GM23338 (cell line): Measurements from ENCODE around the gene FGGY. TPM values are rescaled to one million over a fixed set of nuclear protein-coding genes. Genes with fewer than 3 reads are reported as not detected.

Experiments
- ATAC-seq: fragments of 200-7000 bp; cut with Tn5 transposase; 3 replicates; pipeline ENCODE4 v1.9.1; 2020
- DNase-seq: peaks from one replicate; pipeline ENCODE4 v3.0.0-alpha.2; 2015; ENCODE audit warnings: low spot score
- H2AFZ ChIP-seq: fragments of 200-600 bp; sonication (generic); 2 replicates; pipeline ENCODE4 v1.8.0; 2016; ENCODE audit warnings: antibody characterized with exemption, mild to moderate bottlenecking, moderate library complexity
- H3F3A ChIP-seq: fragments of 200-600 bp; sonication (generic); replicated peaks from 2 replicates; pipeline ENCODE4 v1.8.0; 2017; ENCODE audit warnings: antibody characterized with exemption, mixed run types, low read depth
- H3K27ac ChIP-seq: fragments of 200-600 bp; sonication (generic); 2 replicates; pipeline ENCODE4 v1.6.1; 2016; ENCODE audit warnings: low read depth
- H3K27me3 ChIP-seq: fragments of 200-600 bp; sonication (generic); 2 replicates; pipeline ENCODE4 v1.8.0; 2016; ENCODE audit warnings: mild to moderate bottlenecking, mixed run types, moderate library complexity; ENCODE audit not compliant: insufficient read depth
- H3K36me3 ChIP-seq: fragments of 200-600 bp; sonication (generic); 2 replicates; pipeline ENCODE4 v1.8.0; 2016; ENCODE audit warnings: mild to moderate bottlenecking; ENCODE audit not compliant: insufficient read depth
- H3K4me1 ChIP-seq: fragments of 200-600 bp; sonication (generic); 2 replicates; pipeline ENCODE4 v1.8.0; 2016; ENCODE audit warnings: mild to moderate bottlenecking, moderate library complexity; ENCODE audit not compliant: insufficient read depth
- H3K4me2 ChIP-seq: fragments of 200-600 bp; sonication (generic); 2 replicates; pipeline ENCODE4 v1.7.1; 2017; ENCODE audit warnings: mixed run types
- H3K4me3 ChIP-seq: fragments of 200-600 bp; sonication (generic); 2 replicates; pipeline ENCODE4 v1.6.1; 2016; ENCODE audit warnings: mixed run types
- H3K79me2 ChIP-seq: fragments of 200-600 bp; sonication (generic); replicated peaks from 2 replicates; pipeline ENCODE4 v1.8.0; 2017; ENCODE audit warnings: mild to moderate bottlenecking; ENCODE audit not compliant: insufficient read depth
- H3K9me2 ChIP-seq: fragments of 200-600 bp; sonication (generic); 2 replicates; pipeline ENCODE4 v1.8.0; 2017; ENCODE audit not compliant: insufficient read depth
- H4K20me1 ChIP-seq: fragments of 200-600 bp; sonication (generic); replicated peaks from 2 replicates; pipeline ENCODE4 v1.8.0; 2017; ENCODE audit warnings: mild to moderate bottlenecking; ENCODE audit not compliant: insufficient read depth
- H3K27ac Mint-ChIP-seq: 2 replicates; pipeline ENCODE4 v1.8.0; 2020; ENCODE audit warnings: inconsistent platforms, mild to moderate bottlenecking, moderate library complexity, mixed read lengths
- H3K27me3 Mint-ChIP-seq: 3 replicates; pipeline ENCODE4 v1.8.0; 2022; ENCODE audit warnings: low read depth, mild to moderate bottlenecking, moderate library complexity, mixed read lengths, inconsistent platforms; ENCODE audit not compliant: insufficient read depth, poor library complexity
- H3K36me3 Mint-ChIP-seq: 3 replicates; pipeline ENCODE4 v1.8.0; 2021; ENCODE audit warnings: low read depth, mild to moderate bottlenecking, inconsistent platforms, moderate library complexity, mixed read lengths
- H3K4me1 Mint-ChIP-seq: 3 replicates; pipeline ENCODE4 v1.8.0; 2020; ENCODE audit warnings: mild to moderate bottlenecking, inconsistent platforms, mixed read lengths
- H3K4me3 Mint-ChIP-seq: 3 replicates; pipeline ENCODE4 v1.8.0; 2021; ENCODE audit warnings: moderate library complexity, mild to moderate bottlenecking, inconsistent platforms, mixed read lengths
- H3K9me3 Mint-ChIP-seq: 3 replicates; pipeline ENCODE4 v1.8.0; 2020; ENCODE audit warnings: moderate library complexity, mild to moderate bottlenecking, inconsistent platforms, mixed read lengths
- CREB1 ChIP-seq: fragments of 250-450 bp; sonication (Bioruptor Pico); IDR thresholded peaks from 2 replicates; pipeline ENCODE4 v1.5.0; 2020; ENCODE audit warnings: low read depth, mild to moderate bottlenecking, moderate library complexity
- CTCF ChIP-seq, 2 experiments: fragments of 200-600 bp in 1 of 2; sonication (generic) in 1 of 2; conservative IDR thresholded peaks; 2 replicates each; pipeline versions ENCODE4 v1.5.1 to v1.6.1; 2016 to 2017; ENCODE audit warnings: antibody characterized with exemption in 2 of 2, low read depth in 2 of 2, mild to moderate bottlenecking in 2 of 2, moderate library complexity in 1 of 2
- ETS1 ChIP-seq: IDR thresholded peaks from 2 replicates; pipeline ENCODE4 v1.6.1; 2016; ENCODE audit warnings: antibody characterized with exemption
- EZH2 ChIP-seq: fragments of 200-600 bp; sonication (generic); IDR thresholded peaks from one replicate; pipeline ENCODE4 v1.8.0; 2017; ENCODE audit warnings: antibody characterized with exemption, mild to moderate bottlenecking, low read depth; ENCODE audit not compliant: unreplicated experiment
- EZH2phosphoT487 ChIP-seq: fragments of 200-600 bp; sonication (generic); IDR thresholded peaks from one replicate; pipeline ENCODE4 v1.8.1; 2018; ENCODE audit warnings: antibody characterized with exemption; ENCODE audit not compliant: unreplicated experiment
- JUNB ChIP-seq: IDR thresholded peaks from one replicate; pipeline ENCODE4 v1.6.1; 2016; ENCODE audit warnings: antibody characterized with exemption; ENCODE audit not compliant: unreplicated experiment
- NANOG ChIP-seq: IDR thresholded peaks from 2 replicates; pipeline ENCODE4 v1.6.1; 2016; ENCODE audit warnings: antibody characterized with exemption, borderline replicate concordance
- POLR2AphosphoS5 ChIP-seq: IDR thresholded peaks from 2 replicates; pipeline ENCODE4 v1.6.1; 2016; ENCODE audit warnings: antibody characterized with exemption, low read depth
- REST ChIP-seq: IDR thresholded peaks from one replicate; pipeline ENCODE4 v1.6.1; 2018; ENCODE audit warnings: antibody characterized with exemption; ENCODE audit not compliant: unreplicated experiment
- STAT1 ChIP-seq: IDR thresholded peaks from one replicate; pipeline ENCODE4 v1.6.1; 2016; ENCODE audit warnings: antibody characterized with exemption; ENCODE audit not compliant: unreplicated experiment
- ZNF114 ChIP-seq: fragments of 250-450 bp; sonication (Bioruptor Pico); IDR thresholded peaks from 2 replicates; pipeline ENCODE4 v1.5.0; 2020; ENCODE audit warnings: mild to moderate bottlenecking, moderate library complexity
- ZNF331 ChIP-seq: fragments of 250-450 bp; sonication (Bioruptor Pico); IDR thresholded peaks from 2 replicates; pipeline ENCODE4 v1.5.0; 2020; ENCODE audit warnings: low read depth, mild to moderate bottlenecking, moderate library complexity
- ZNF462 ChIP-seq: fragments of 250-450 bp; sonication (Bioruptor Pico); IDR thresholded peaks from 2 replicates; pipeline ENCODE4 v1.5.0; 2020; ENCODE audit warnings: mild to moderate bottlenecking, moderate library complexity
- polyA plus RNA-seq: library from polyadenylated mRNA; unstranded; fragments of >200 nt; fragmentation: Nextera tagmentation; extraction: Ambion mirVana; gene quantifications from 2 replicates; pipeline ENCODE4 v1.2.1, GENCODE V29; 2016
- total RNA-seq: library from RNA; depleted of rRNA; stranded (reverse); fragments of >200 nt; shearing (Covaris generic); gene quantifications from 2 replicates; pipeline ENCODE4 v1.2.3, GENCODE V29; 2014

The FGGY gene
- total and polyA plus RNA-seq, 2 experiments from 2014 or later: 10.9 to 21.4 TPM

GRCh38 chr1:59443310-59443709 lies 146.4 kb downstream of the FGGY start:
- Mint-ChIP-seq H3K4me3 (no peak overlapping the region), H3K9me3 (peaks cover 16% of the 10 kb centered on the region; the same call in 2 of the 3 replicates), H3K27ac (no peak overlapping the region), H3K4me1 (peaks cover 41% of the 10 kb centered on the region), H3K27me3 (peaks cover 4% of the 10 kb centered on the region), H3K36me3 (peaks cover 10% of the 10 kb centered on the region; the same call in 2 of the 3 replicates)
- Histone ChIP-seq H3F3A (no peaks in the 10 kb centered on the region), H4K20me1 (no peaks in the 10 kb centered on the region), H3K4me2 (no peak overlapping the region), H3K36me3 (no peaks in the 10 kb centered on the region), H3K4me1 (peaks cover 21% of the 10 kb centered on the region), H2AFZ (no peak overlapping the region), H3K9me2 (peaks cover 5% of the 10 kb centered on the region; the same call in 1 of the 2 replicates), H3K79me2 (no peaks in the 10 kb centered on the region), H3K27ac (no peak overlapping the region), H3K4me3 (no peak overlapping the region), H3K27me3 (no peaks in the 10 kb centered on the region)
- TF ChIP-seq STAT1 (no peak), REST (no peak), CTCF (conservative IDR thresholded peaks at IDR 0.05; ENCODE audit: low read depth in 2 of 2) (no peak), POLR2AphosphoS5 (no peak), NANOG (no peak), EZH2 (no peak), EZH2phosphoT487 (no peak), ZNF462 (CRISPR knock-in tag) (no peak), ETS1 (no peak), ZNF114 (CRISPR knock-in tag) (no peak), ZNF331 (CRISPR knock-in tag) (no peak), JUNB (no peak), CREB1 (no peak)
- DNase-seq (no peak), ATAC-seq (no peak)
